Parathyroid adenoma (tissue), 2 donors: Measurements from ENCODE around the gene LURAP1L.

Experiments
- H2AFZ ChIP-seq: fragments of 300-600 bp; sonication (generic); one replicate; pipeline ENCODE4 v1.7.0; 2017; ENCODE audit warnings: antibody characterized with exemption, mild to moderate bottlenecking
- H3K27ac ChIP-seq: fragments of 300-600 bp; sonication (generic); one replicate; pipeline ENCODE4 v1.7.0; 2017
- H3K27me3 ChIP-seq: fragments of 300-600 bp; sonication (generic); one replicate; pipeline ENCODE4 v1.7.0; 2017; ENCODE audit warnings: low read length; ENCODE audit not compliant: control insufficient read depth, insufficient read depth
- H3K36me3 ChIP-seq: fragments of 300-600 bp; sonication (generic); one replicate; pipeline ENCODE4 v1.7.0; 2017; ENCODE audit warnings: low read length; ENCODE audit not compliant: control insufficient read depth, insufficient read depth
- H3K4me1 ChIP-seq: fragments of 300-600 bp; sonication (generic); one replicate; pipeline ENCODE4 v1.7.0; 2017; ENCODE audit warnings: control low read depth
- H3K4me2 ChIP-seq: fragments of 300-600 bp; sonication (generic); one replicate; pipeline ENCODE4 v1.7.0; 2017; ENCODE audit warnings: low read length
- H3K4me3 ChIP-seq: fragments of 300-600 bp; sonication (generic); one replicate; pipeline ENCODE4 v1.7.0; 2017; ENCODE audit warnings: low read depth, low read length
- H3K79me2 ChIP-seq: fragments of 300-600 bp; sonication (generic); one replicate; pipeline ENCODE4 v1.7.0; 2017; ENCODE audit warnings: control low read depth
- H3K9ac ChIP-seq: fragments of 300-600 bp; sonication (generic); one replicate; pipeline ENCODE4 v1.7.0; 2017; ENCODE audit warnings: mild to moderate bottlenecking
- H3K9me3 ChIP-seq: fragments of 300-600 bp; sonication (generic); one replicate; pipeline ENCODE4 v1.7.0; 2017; ENCODE audit warnings: low read length; ENCODE audit not compliant: control insufficient read depth
- TF ChIP-seq, protein P1 (sequence below): fragments of 300-600 bp; sonication (generic); IDR thresholded peaks from one replicate; pipeline ENCODE4 v1.7.0; 2017; ENCODE audit warnings: antibody characterized with exemption, mild to moderate bottlenecking
- donor health status: primary hyperparathyroidism.

Gene LURAP1L

DNA sequence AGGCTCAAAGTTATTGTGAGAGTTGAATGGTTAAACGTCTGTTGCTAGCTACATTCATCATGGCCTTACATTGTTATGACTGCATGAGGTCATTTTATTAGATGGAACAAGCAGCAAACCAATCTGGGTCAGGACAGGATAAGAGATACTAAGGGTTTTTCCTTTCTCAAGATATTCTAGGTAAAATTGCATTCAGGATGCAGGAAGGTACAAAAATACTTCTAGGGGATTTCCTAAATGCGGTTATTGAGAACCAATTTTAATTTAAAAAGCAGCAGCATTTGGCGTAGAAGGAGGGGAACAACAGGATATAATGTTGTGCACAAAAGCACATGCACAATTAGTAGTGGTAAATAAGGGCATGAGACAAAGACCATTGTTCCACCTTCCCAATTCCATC lies 39.2 kb upstream of the LURAP1L start:
- no peak overlapping the region for H2AFZ ChIP-seq
- H3K4me2 ChIP-seq = no peak overlapping the region
- no peak overlapping the region for H3K9ac ChIP-seq
- H3K9me3 ChIP-seq = no peaks in the 10 kb centered on the region
- no peaks in the 10 kb centered on the region for H3K79me2 ChIP-seq
- TF ChIP-seq, protein P1, sequence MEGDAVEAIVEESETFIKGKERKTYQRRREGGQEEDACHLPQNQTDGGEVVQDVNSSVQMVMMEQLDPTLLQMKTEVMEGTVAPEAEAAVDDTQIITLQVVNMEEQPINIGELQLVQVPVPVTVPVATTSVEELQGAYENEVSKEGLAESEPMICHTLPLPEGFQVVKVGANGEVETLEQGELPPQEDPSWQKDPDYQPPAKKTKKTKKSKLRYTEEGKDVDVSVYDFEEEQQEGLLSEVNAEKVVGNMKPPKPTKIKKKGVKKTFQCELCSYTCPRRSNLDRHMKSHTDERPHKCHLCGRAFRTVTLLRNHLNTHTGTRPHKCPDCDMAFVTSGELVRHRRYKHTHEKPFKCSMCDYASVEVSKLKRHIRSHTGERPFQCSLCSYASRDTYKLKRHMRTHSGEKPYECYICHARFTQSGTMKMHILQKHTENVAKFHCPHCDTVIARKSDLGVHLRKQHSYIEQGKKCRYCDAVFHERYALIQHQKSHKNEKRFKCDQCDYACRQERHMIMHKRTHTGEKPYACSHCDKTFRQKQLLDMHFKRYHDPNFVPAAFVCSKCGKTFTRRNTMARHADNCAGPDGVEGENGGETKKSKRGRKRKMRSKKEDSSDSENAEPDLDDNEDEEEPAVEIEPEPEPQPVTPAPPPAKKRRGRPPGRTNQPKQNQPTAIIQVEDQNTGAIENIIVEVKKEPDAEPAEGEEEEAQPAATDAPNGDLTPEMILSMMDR = no peak
- no peaks in the 10 kb centered on the region for H3K36me3 ChIP-seq
- H3K4me3 ChIP-seq = no peak overlapping the region
- H3K27ac ChIP-seq = no peak overlapping the region
- no peaks in the 10 kb centered on the region for H3K4me1 ChIP-seq
- H3K27me3 ChIP-seq = no peaks in the 10 kb centered on the region

DNA sequence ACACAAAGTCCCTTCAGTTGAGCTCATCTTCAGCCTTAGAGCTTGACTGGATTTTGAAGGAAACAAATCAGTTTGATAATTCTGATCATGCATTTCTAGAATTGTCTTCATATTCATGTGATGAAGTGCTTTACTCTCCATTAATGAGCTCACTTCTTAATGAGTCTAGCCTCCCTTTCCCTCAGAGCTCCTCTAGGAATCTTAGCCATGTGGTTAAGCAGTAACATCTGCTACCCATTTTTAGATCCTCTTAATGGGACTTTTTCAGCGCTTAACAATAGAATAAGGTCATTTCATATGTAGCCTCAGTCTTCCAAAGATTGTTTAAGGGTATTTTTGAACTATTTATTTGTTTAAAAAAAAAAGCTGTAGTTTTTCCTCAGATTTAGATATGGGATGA lies 36.9 kb upstream of the LURAP1L start:
- no peak overlapping the region for H3K4me3 ChIP-seq
- TF ChIP-seq, protein P1 = no peak
- no peak overlapping the region for H2AFZ ChIP-seq
- H3K9me3 ChIP-seq = no peaks in the 10 kb centered on the region
- no peaks in the 10 kb centered on the region for H3K4me1 ChIP-seq
- no peak overlapping the region for H3K27ac ChIP-seq
- no peak overlapping the region for H3K9ac ChIP-seq
- no peaks in the 10 kb centered on the region for H3K79me2 ChIP-seq
- no peaks in the 10 kb centered on the region for H3K36me3 ChIP-seq
- H3K27me3 ChIP-seq = no peaks in the 10 kb centered on the region
- no peak overlapping the region for H3K4me2 ChIP-seq

DNA sequence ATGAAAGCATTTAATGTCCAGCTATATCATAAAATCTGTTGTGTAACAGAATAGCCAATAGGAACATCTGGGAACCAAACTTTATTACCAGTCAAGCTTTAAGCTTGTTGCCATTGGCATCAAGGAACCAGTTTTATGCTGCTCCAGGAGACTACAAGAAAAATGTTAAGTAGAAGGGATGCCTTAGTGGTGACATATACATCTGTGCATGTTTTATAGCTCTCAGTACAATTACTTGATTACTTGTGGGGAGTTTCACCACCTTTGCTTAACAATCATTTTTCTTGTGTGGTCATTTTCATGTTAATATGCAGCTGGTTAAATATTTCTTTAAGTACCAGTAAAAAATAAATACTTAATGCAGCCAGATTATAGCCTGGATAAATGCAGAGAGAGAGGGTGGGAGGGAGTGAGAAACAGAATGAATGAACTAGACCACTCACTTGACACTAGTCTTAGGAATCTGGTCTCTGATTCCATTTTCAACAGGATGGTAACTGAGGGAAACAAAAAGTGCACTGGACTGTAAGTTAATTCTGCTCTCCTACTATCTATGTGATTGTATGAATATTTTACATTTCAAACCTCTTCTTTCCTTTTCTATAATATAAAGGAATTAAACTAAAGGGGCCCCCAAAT lies 35.7 kb upstream of the LURAP1L start:
- Histone ChIP-seq H3K4me1 (no peaks in the 10 kb centered on the region), H3K4me2 (no peak overlapping the region), H3K9me3 (no peaks in the 10 kb centered on the region), H3K27ac (no peak overlapping the region), H3K9ac (no peak overlapping the region), H3K79me2 (no peaks in the 10 kb centered on the region), H2AFZ (no peak overlapping the region), H3K27me3 (no peaks in the 10 kb centered on the region), H3K36me3 (no peaks in the 10 kb centered on the region), H3K4me3 (no peak overlapping the region)
- TF ChIP-seq, protein P1 = no peak

DNA sequence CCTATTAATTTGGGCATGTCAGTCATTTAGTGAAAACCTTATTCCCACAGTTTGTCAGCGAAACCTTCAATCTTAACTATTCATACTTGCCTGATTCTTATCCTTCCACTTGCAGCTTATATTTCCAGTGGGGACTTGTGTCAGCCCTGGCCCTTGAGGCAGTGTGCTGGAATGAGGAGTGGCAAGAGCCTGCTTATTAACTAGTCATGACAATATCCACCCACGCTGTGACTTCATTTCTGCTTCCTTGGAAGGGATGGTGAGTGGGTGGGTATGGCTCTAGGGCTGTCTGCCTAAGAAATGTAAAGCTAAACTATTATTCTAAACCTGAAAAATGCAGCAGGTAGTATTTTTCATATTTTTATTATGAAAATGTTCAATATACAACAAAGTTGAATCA lies 34.0 kb upstream of the LURAP1L start:
- TF ChIP-seq, protein P1 = no peak

DNA sequence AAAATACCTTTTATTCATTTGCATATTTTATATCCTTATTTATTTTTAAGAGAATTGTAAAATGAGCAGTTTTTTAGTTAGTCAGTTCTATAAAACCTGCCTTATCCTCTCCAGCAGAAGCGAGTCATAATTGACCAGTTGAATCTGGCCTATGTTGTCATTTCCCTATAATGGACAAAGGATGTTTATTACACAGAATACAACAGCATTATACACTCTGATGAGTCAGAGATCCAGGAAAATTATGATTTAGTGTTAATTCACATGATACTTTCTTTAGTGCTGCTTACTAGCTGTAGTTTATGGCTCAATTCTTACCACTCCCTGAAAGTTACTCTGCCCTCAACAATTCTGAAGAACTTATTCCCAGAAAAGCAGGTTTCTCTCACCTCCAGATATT lies 26.8 kb upstream of the LURAP1L start:
- TF ChIP-seq, protein P1 = no peak
- Histone ChIP-seq H3K9me3 (no peaks in the 10 kb centered on the region), H3K4me3 (no peak overlapping the region), H3K4me2 (no peak overlapping the region), H3K9ac (no peak overlapping the region), H3K27ac (no peak overlapping the region), H3K4me1 (no peaks in the 10 kb centered on the region), H3K79me2 (no peaks in the 10 kb centered on the region), H2AFZ (no peak overlapping the region), H3K27me3 (no peaks in the 10 kb centered on the region), H3K36me3 (no peaks in the 10 kb centered on the region)

More for the DNA sequence above, 34.0 kb upstream of the LURAP1L start:
- Histone ChIP-seq H3K27ac (no peak overlapping the region), H2AFZ (no peak overlapping the region), H3K4me3 (no peak overlapping the region), H3K9ac (no peak overlapping the region), H3K4me2 (no peak overlapping the region), H3K36me3 (no peaks in the 10 kb centered on the region), H3K4me1 (no peaks in the 10 kb centered on the region), H3K79me2 (no peaks in the 10 kb centered on the region), H3K27me3 (no peaks in the 10 kb centered on the region), H3K9me3 (no peaks in the 10 kb centered on the region)
